ENCODE measurements around the gene PPP1R14D. TPM values are rescaled to one million over a fixed set of nuclear protein-coding genes. Genes with fewer than 3 reads are reported as not detected.

Gene PPP1R14D
- total RNA-seq, 4 donors from 2014 or later: not detected

DNA sequence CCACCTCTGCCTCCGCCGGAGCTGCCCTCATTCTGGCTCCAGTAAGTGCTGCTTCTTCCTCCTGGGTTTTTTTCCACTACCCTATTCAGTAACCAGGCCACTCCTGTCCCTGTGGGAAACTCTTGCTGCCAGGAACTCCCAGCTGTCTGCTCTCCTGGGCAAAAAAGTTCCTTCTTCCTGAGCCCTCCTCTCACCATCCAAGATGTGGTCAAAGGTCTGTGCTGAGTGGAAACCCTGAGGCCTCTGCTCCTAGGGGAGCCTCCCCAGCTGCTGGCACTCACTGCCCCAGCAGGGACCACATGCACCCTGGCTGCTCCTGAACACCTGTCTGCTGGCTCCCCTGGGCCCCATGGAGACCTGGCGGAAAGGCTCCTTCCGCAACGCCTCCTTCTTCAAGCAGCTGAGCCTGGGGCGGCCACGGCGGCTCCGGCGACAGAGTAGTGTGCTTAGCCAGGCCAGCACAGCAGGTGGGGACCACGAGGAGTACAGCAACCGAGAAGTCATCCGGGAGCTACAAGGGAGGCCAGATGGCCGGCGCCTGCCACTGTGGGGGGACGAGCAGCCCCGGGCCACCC lies 58.3 kb downstream of the PPP1R14D start:
- no peak for TF ChIP-seq EP300 (IDR thresholded peaks at IDR 0.05)
- no peak for TF ChIP-seq POLR2A (IDR thresholded peaks at IDR 0.05; ENCODE audit: low read depth)
- TF ChIP-seq POLR2AphosphoS5 (IDR thresholded peaks at IDR 0.05): no peak
- TF ChIP-seq CTCF (IDR thresholded peaks at IDR 0.05): no peak
- no peaks in the 10 kb centered on the region for H3K27me3 ChIP-seq
- intact Hi-C loops (cut with DNase I): no loop called here
- peaks cover 39 to 80% (median 76%) of the 10 kb centered on the region in 4 donors for H3K36me3 ChIP-seq
- 93% methylated on average over 6 of the region's 17 CpGs for WGBS
- DNase-seq (ENCODE audit: extremely low spot score): no peak
- H3K9me3 ChIP-seq: no peaks in the 10 kb centered on the region
- H3K27ac ChIP-seq (replicated peaks in 1 of 4): peak overlapping the region in 2 of 4 donors; percentile 42 to 63
- peaks cover 0 to 36% (median 31%) of the 10 kb centered on the region in 4 donors for H3K4me1 ChIP-seq
- no peak overlapping the region for H3K4me3 ChIP-seq

DNA sequence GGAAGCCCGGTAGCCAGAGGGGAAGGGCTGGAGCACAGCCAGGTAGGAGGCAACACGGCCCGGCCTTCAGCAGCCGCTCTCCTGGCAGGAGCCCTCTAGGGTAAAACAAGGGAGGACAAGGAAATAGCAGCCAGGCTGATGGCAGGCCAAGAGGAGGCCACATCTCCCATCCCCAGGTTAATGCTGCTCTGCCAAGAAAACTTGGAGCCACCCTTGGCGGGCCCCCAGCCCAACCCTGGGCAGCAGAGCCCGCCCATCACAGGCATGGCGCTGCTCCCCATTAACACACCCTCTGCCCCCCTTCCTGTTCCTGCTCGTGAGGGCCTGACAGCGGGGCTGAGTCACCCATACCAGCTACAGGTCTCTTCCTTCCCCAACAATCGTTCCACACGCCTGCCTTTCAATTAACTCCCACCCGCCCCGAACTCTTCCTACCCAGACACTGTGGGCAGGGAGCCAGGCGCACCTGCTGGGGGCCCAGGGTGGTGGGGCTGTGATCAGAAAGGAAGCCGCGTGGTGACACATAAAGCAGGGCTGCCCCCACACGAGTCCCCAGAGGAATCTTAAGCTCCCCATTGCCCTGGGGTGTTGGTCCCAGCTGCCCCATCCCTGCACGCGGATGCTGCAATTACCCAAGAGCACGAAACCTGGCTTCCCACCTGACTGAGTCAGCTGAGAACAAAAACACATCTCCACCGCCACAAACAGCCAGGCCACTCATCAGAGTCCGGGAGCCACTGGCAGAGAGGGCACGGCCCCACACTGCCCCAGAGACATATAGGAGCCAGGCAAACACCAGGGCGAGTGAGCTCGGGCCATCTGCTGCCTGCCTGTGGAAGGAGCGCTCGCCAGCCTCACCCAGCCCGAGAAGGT lies 59.0 kb downstream of the PPP1R14D start, which contains the start of gene C15orf62:
TSS of gene C15orf62 (plus strand) at position 707 of the 873 bp plus-strand sequence. CDS start 516 bp downstream, outside the sequence.
- TF ChIP-seq POLR2A (IDR thresholded peaks at IDR 0.05; ENCODE audit: low read depth) (no peak), POLR2AphosphoS5 (IDR thresholded peaks at IDR 0.05) (no peak), EP300 (IDR thresholded peaks at IDR 0.05) (no peak), CTCF (IDR thresholded peaks at IDR 0.05) (no peak)
- intact Hi-C loops (cut with DNase I): no loop called here
- H3K27me3 ChIP-seq: no peaks in the 10 kb centered on the region
- peaks cover 4 to 43% (median 39%) of the 10 kb centered on the region in 4 donors for H3K4me1 ChIP-seq
- no peak within 1 kb of the TSS for H3K4me3 ChIP-seq
- 65% methylated on average over 17 of the region's 28 CpGs for WGBS
- peak within 1 kb of the TSS in 3 of 4 donors; percentile 38 to 63 (median 42) for H3K27ac ChIP-seq (replicated peaks in 1 of 4)
- H3K36me3 ChIP-seq: peaks cover 31 to 73% (median 69%) of the 10 kb centered on the region in 4 donors
- H3K9me3 ChIP-seq: no peaks in the 10 kb centered on the region
- DNase-seq (ENCODE audit: extremely low spot score): no peak

DNA sequence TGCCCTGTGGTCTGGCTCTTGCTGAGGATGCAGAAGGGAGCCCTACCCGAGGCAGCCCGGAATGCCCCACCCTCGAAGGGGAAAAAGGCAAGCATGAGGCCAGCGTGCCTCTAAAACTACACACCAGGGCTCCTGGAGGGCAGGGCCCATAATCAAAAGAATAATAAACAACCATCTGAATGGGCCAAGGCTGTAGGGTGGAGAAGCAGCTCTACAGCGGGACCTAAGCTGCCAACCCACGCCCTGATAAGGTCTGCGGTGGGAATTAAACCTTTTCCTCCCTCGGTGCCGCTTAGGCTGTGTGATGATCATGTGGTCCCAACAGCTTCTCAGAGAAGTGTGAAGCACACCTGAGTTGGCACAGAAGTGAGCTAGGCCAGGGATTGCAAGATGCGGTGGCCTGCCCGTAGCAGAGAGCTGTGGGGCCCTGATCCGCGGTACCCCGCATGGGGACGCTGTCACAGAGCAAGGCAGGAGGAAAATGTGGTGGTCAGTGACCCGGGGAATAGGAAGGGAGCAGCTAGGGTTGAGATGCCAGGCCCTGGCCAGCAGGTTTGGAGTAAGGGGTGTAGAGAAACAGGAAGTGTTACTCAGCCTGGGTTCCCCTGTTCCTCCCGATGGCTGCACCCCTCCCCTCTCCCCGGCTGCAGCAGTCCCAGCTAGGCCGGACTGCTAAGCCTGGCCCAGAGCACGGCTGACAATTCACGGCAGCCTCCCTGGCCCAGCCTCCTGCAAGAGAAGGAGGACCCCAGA lies 59.8 kb downstream of the PPP1R14D start:
- Histone ChIP-seq H3K4me3 (no peak overlapping the region), H3K4me1 (peaks cover 7 to 51% (median 47%) of the 10 kb centered on the region in 4 donors), H3K27ac (replicated peaks in 1 of 4) (peak overlapping the region in 3 of 4 donors; percentile 38 to 63 (median 42)), H3K27me3 (no peaks in the 10 kb centered on the region), H3K9me3 (no peaks in the 10 kb centered on the region), H3K36me3 (peaks cover 23 to 65% (median 61%) of the 10 kb centered on the region in 4 donors)
- 79% methylated on average over 16 of the region's 21 CpGs for WGBS
- intact Hi-C loops (cut with DNase I): no loop called here
- no peak for TF ChIP-seq POLR2A (IDR thresholded peaks at IDR 0.05; ENCODE audit: low read depth)
- no peak for TF ChIP-seq POLR2AphosphoS5 (IDR thresholded peaks at IDR 0.05)
- TF ChIP-seq CTCF (IDR thresholded peaks at IDR 0.05): no peak
- TF ChIP-seq EP300 (IDR thresholded peaks at IDR 0.05): no peak
- no peak for DNase-seq (ENCODE audit: extremely low spot score)

GRCh38 chr15:40767838-40768500 lies 60.5 kb downstream of the PPP1R14D start:
- H3K36me3 ChIP-seq: peaks cover 16 to 58% (median 53%) of the 10 kb centered on the region in 4 donors
- no peaks in the 10 kb centered on the region for H3K27me3 ChIP-seq
- no peaks in the 10 kb centered on the region for H3K9me3 ChIP-seq
- H3K4me3 ChIP-seq: no peak overlapping the region
- no peak for TF ChIP-seq CTCF (IDR thresholded peaks at IDR 0.05)
- TF ChIP-seq POLR2AphosphoS5 (IDR thresholded peaks at IDR 0.05): no peak
- no peak for TF ChIP-seq EP300 (IDR thresholded peaks at IDR 0.05)
- no peak for TF ChIP-seq POLR2A (IDR thresholded peaks at IDR 0.05; ENCODE audit: low read depth)
- H3K4me1 ChIP-seq: peaks cover 12 to 59% (median 54%) of the 10 kb centered on the region in 4 donors
- intact Hi-C loops (cut with DNase I): no loop called here
- H3K27ac ChIP-seq (replicated peaks in 1 of 4): peak overlapping the region in 2 of 4 donors; percentile 10 to 63
- 95% methylated on average over 26 of the region's 29 CpGs for WGBS
- no peak for DNase-seq (ENCODE audit: extremely low spot score)
